ENCODE data around the gene TMEM91. TPM values are rescaled to one million over a fixed set of nuclear protein-coding genes. Genes with fewer than 3 reads are reported as not detected.

TMEM91 gene
- total RNA-seq, 2 donors from 2014 or later, result 5.7 to 16.5 TPM

GRCh38 chr19:41415154-41415571 lies 38.8 kb downstream of the TMEM91 start:
- no peaks in the 10 kb centered on the region for H3K27me3 Mint-ChIP-seq (ENCODE audit: insufficient read depth)
- no peak overlapping the region for H3K9ac ChIP-seq (ENCODE audit: extremely low read depth, low read length, poor library complexity, severe bottlenecking)
- H3K27ac Mint-ChIP-seq, result no peak overlapping the region

GRCh38 chr19:41416194-41416674 lies 39.9 kb downstream of the TMEM91 start:
- Histone ChIP-seq H3K4me3 (ENCODE audit: low read length) (no peak overlapping the region), H3K4me1 (ENCODE audit: control insufficient read depth, insufficient read depth, low read length) (no peaks in the 10 kb centered on the region), H3K36me3 (ENCODE audit: control insufficient read depth, insufficient read depth, low read length) (peaks cover 6% of the 10 kb centered on the region), H3K27me3 (ENCODE audit: control insufficient read depth, insufficient read depth, low read length, poor library complexity, severe bottlenecking) (no peaks in the 10 kb centered on the region), H3K9me3 (ENCODE audit: control insufficient read depth, low read length) (no peaks in the 10 kb centered on the region), H3K9ac (ENCODE audit: extremely low read depth, low read length, poor library complexity, severe bottlenecking) (no peak overlapping the region), H3K27ac (ENCODE audit: low read depth, low read length) (no peak overlapping the region)
- Mint-ChIP-seq H3K9me3 (no peaks in the 10 kb centered on the region), H3K27ac (peak overlapping the region; percentile 85), H3K4me3 (no peak overlapping the region), H3K36me3 (ENCODE audit: low read depth) (peaks cover 47% of the 10 kb centered on the region), H3K4me1 (no peaks in the 10 kb centered on the region), H3K27me3 (ENCODE audit: insufficient read depth) (no peaks in the 10 kb centered on the region)
- no peak for DNase-seq
- 89 to 94% methylated on average over 12 of the region's 12 CpGs for WGBS, 2 experiments (ENCODE audit: insufficient coverage in 1 of 2, insufficient read length in 1 of 2)
- TF ChIP-seq CTCF (conservative IDR thresholded peaks at IDR 0.05), result no peak

More at GRCh38 chr19:41415154-41415571, 38.8 kb downstream of the TMEM91 start:
- no peaks in the 10 kb centered on the region for H3K9me3 ChIP-seq (ENCODE audit: control insufficient read depth, low read length)
- H3K4me1 ChIP-seq (ENCODE audit: control insufficient read depth, insufficient read depth, low read length), result no peaks in the 10 kb centered on the region
- Mint-ChIP-seq H3K4me1 (no peaks in the 10 kb centered on the region), H3K36me3 (ENCODE audit: low read depth) (peaks cover 47% of the 10 kb centered on the region), H3K9me3 (no peaks in the 10 kb centered on the region), H3K4me3 (no peak overlapping the region)
- H3K4me3 ChIP-seq (ENCODE audit: low read length), result no peak overlapping the region
- H3K27me3 ChIP-seq (ENCODE audit: control insufficient read depth, insufficient read depth, low read length, poor library complexity, severe bottlenecking), result no peaks in the 10 kb centered on the region
- peaks cover 6% of the 10 kb centered on the region for H3K36me3 ChIP-seq (ENCODE audit: control insufficient read depth, insufficient read depth, low read length)
- no peak for DNase-seq
- H3K27ac ChIP-seq (ENCODE audit: low read depth, low read length), result no peak overlapping the region
- 98% methylated on average over 9 of the region's 9 CpGs for WGBS, 2 experiments (ENCODE audit: insufficient coverage in 1 of 2, insufficient read length in 1 of 2)
- TF ChIP-seq CTCF (conservative IDR thresholded peaks at IDR 0.05), result no peak

- Histone ChIP-seq H3K9ac (ENCODE audit: extremely low read depth, low read length, poor library complexity, severe bottlenecking) (no peak overlapping the region), H3K4me3 (ENCODE audit: low read length) (no peak overlapping the region), H3K36me3 (ENCODE audit: control insufficient read depth, insufficient read depth, low read length) (peaks cover 6% of the 10 kb centered on the region), H3K4me1 (ENCODE audit: control insufficient read depth, insufficient read depth, low read length) (no peaks in the 10 kb centered on the region), H3K27ac (ENCODE audit: low read depth, low read length) (no peak overlapping the region), H3K9me3 (ENCODE audit: control insufficient read depth, low read length) (no peaks in the 10 kb centered on the region), H3K27me3 (ENCODE audit: control insufficient read depth, insufficient read depth, low read length, poor library complexity, severe bottlenecking) (no peaks in the 10 kb centered on the region)
- TF ChIP-seq CTCF (conservative IDR thresholded peaks at IDR 0.05), result no peak
- Mint-ChIP-seq H3K36me3 (ENCODE audit: low read depth) (peaks cover 53% of the 10 kb centered on the region), H3K4me1 (no peaks in the 10 kb centered on the region), H3K27me3 (ENCODE audit: insufficient read depth) (no peaks in the 10 kb centered on the region), H3K9me3 (no peaks in the 10 kb centered on the region), H3K4me3 (no peak overlapping the region), H3K27ac (no peak overlapping the region)
- WGBS, 2 experiments (ENCODE audit: insufficient coverage in 1 of 2, insufficient read length in 1 of 2), result 94 to 98% methylated on average over 5 to 8 of the region's 8 CpGs
- no peak for DNase-seq
Measured at GRCh38 chr19:41420101-41420880, 44.0 kb downstream of the TMEM91 start.

Data from endodermal cell (in vitro differentiated cells).